GM12874 (cell line): ENCODE measurements around the gene CCDC93.
A peak's percentile ranks its signal among the peaks of the same experiment; 100 is the strongest.

Source experiments
- CTCF ChIP-seq: IDR thresholded peaks from 2 replicates; pipeline ENCODE4 v1.5.1; 2011; ENCODE audit warnings: low read depth, mild to moderate bottlenecking, control low read depth, low read length, moderate library complexity; ENCODE audit not compliant: insufficient read depth

CCDC93 gene

GRCh38 chr2:118013724-118014491 is at the start of gene CCDC93:
TSS of gene CCDC93 (minus strand) at chr2:118014070. CDS start at chr2:118013995, 75 bp downstream.
- TF ChIP-seq CTCF, result no peak

GRCh38 chr2:118062669-118063068 is 48.8 kb upstream of the CCDC93 start:
- no peak for TF ChIP-seq CTCF

- no peak for TF ChIP-seq CTCF
Measured at GRCh38 chr2:118062048-118062447, 48.2 kb upstream of the CCDC93 start.

- peak; percentile 60 for TF ChIP-seq CTCF
Measured at GRCh38 chr2:118061135-118061955, 47.5 kb upstream of the CCDC93 start.

- no peak for TF ChIP-seq CTCF
Measured at GRCh38 chr2:118059919-118060478, 46.1 kb upstream of the CCDC93 start.

GRCh38 chr2:118058951-118059350 is 45.1 kb upstream of the CCDC93 start:
- TF ChIP-seq CTCF, result no peak

- no peak for TF ChIP-seq CTCF
Measured at GRCh38 chr2:118056801-118057200, 42.9 kb upstream of the CCDC93 start.
